Measurements from ENCODE around the gene PFDN2. TPM values are rescaled to one million over a fixed set of nuclear protein-coding genes. Genes with fewer than 3 reads are reported as not detected.

PFDN2 gene
- total RNA-seq, 1 donor from 2014 or later, result 74.1 TPM

DNA sequence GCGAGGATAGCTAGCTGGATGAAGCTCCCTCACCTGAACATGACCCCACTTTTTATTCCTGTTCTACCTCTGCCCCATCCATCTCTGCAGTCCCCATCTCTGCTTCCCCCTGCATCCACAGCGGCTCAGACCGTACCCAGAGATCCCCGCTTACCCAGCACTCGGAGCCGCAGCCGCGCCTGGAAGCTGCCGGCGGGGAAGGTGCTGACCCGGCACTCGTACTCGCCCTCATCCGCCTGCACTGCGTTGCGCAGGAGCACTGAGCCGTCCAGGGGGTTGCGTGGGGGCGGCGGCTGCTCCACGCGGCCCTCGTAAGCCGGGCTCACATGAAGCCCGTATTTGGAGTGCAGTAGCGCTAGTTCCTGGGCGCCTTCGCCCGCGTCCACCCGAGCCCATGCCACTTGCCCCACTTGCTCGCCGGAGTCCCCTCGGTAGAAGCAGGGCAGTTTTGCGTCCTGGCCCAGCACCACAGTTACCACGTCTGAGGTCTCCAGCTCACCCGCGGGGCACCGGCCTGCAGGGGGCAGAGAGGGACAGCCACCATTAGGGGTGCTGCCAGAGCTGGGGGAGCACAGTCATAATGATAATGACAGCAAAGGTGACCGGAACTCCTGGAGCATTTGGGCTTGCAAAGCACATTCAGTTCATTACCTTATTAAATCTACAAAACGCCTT lies 38.3 kb downstream of the PFDN2 start:
- Mint-ChIP-seq H3K27me3 (ENCODE audit: insufficient read depth, low read depth) (peaks cover 12% of the 10 kb centered on the region), H3K36me3 (no peaks in the 10 kb centered on the region), H3K9me3 (peaks cover 3% of the 10 kb centered on the region), H3K4me1 (peaks cover 8% of the 10 kb centered on the region), H3K4me3 (no peak overlapping the region), H3K27ac (no peak overlapping the region)
- H3F3A ChIP-seq (ENCODE audit: low read depth), result no peaks in the 10 kb centered on the region
- no peaks in the 10 kb centered on the region for H3K9me3 ChIP-seq (ENCODE audit: low read depth)
- H3K79me2 ChIP-seq (ENCODE audit: low read depth), result no peaks in the 10 kb centered on the region
- no peak overlapping the region for H3K9ac ChIP-seq
- no peaks in the 10 kb centered on the region for H4K20me1 ChIP-seq (ENCODE audit: low read depth)
- TF ChIP-seq EZH2 (IDR thresholded peaks at IDR 0.05), result no peak
- TF ChIP-seq CTCF (IDR thresholded peaks at IDR 0.05), result no peak
- TF ChIP-seq EZH2phosphoT487 (IDR thresholded peaks at IDR 0.05), result no peak
- H3K4me2 ChIP-seq, result no peak overlapping the region
- DNase-seq (ENCODE audit: low spot score), result no peak
- H3K27me3 ChIP-seq, result no peaks in the 10 kb centered on the region
- H3K4me1 ChIP-seq, result no peaks in the 10 kb centered on the region
- H3K36me3 ChIP-seq, result no peaks in the 10 kb centered on the region
- no peak overlapping the region for H3K4me3 ChIP-seq
- H3K27ac ChIP-seq, result no peak overlapping the region
- no peak overlapping the region for H2AFZ ChIP-seq (replicated peaks)

DNA sequence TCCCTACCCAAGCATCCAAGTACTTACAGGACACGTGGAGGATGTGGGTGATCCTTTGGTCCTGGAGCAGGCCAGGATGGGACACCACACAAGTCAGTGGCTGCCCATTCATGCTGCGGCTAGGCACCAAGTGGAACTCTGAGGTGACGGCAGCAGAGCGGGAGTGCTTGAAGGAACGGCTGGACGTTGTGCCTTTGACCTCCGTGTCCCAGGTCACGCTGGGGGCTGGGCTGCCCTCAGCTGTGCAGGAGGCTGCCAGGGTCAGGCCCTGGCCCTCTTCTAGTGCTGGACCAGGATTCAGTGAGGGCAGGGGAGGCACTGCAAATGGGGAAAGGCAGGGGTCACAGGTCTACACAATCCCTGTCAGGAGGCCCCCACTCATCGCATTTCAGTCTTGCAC lies 40.4 kb downstream of the PFDN2 start:
- Histone ChIP-seq H3K4me3 (no peak overlapping the region), H3K4me1 (no peaks in the 10 kb centered on the region), H3F3A (ENCODE audit: low read depth) (no peaks in the 10 kb centered on the region), H3K27me3 (no peaks in the 10 kb centered on the region), H3K4me2 (no peak overlapping the region), H3K79me2 (ENCODE audit: low read depth) (no peaks in the 10 kb centered on the region), H3K36me3 (no peaks in the 10 kb centered on the region), H3K9ac (no peak overlapping the region), H4K20me1 (ENCODE audit: low read depth) (no peaks in the 10 kb centered on the region), H2AFZ (replicated peaks) (no peak overlapping the region), H3K9me3 (ENCODE audit: low read depth) (no peaks in the 10 kb centered on the region), H3K27ac (no peak overlapping the region)
- TF ChIP-seq EZH2phosphoT487 (IDR thresholded peaks at IDR 0.05) (no peak), EZH2 (IDR thresholded peaks at IDR 0.05) (no peak), CTCF (IDR thresholded peaks at IDR 0.05) (no peak)
- peaks cover 3% of the 10 kb centered on the region for H3K9me3 Mint-ChIP-seq
- H3K4me3 Mint-ChIP-seq, result no peak overlapping the region
- H3K27ac Mint-ChIP-seq, result no peak overlapping the region
- peaks cover 9% of the 10 kb centered on the region for H3K27me3 Mint-ChIP-seq (ENCODE audit: insufficient read depth, low read depth)
- H3K36me3 Mint-ChIP-seq, result no peaks in the 10 kb centered on the region
- DNase-seq (ENCODE audit: low spot score), result no peak
- H3K4me1 Mint-ChIP-seq, result peaks cover 11% of the 10 kb centered on the region

DNA sequence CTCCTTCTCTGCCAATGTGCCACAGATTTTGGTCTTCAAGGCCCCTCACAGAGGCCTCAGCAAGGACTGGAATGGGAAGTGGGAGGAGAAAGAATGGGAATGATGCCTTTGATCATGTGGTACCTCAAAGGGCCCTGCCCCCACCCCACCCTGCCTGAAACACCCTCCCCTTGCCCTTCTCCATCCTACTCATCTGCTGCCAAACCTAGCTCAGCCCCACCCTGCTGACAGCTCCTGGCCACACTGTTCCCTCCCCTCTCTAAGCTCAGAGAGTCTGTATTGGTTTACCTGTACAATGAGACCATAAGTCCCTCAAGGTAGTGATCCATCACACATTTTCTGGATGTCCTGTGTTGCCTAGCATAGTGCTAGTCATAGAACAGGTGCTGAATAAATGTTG lies 41.4 kb downstream of the PFDN2 start:
- H3K79me2 ChIP-seq (ENCODE audit: low read depth), result no peaks in the 10 kb centered on the region
- no peaks in the 10 kb centered on the region for H3K4me1 ChIP-seq
- TF ChIP-seq CTCF (IDR thresholded peaks at IDR 0.05), result no peak
- no peak for TF ChIP-seq EZH2phosphoT487 (IDR thresholded peaks at IDR 0.05)
- TF ChIP-seq EZH2 (IDR thresholded peaks at IDR 0.05), result no peak
- peaks cover 3% of the 10 kb centered on the region for H3K9me3 Mint-ChIP-seq
- no peak overlapping the region for H3K4me3 Mint-ChIP-seq
- H3K9me3 ChIP-seq (ENCODE audit: low read depth), result no peaks in the 10 kb centered on the region
- no peaks in the 10 kb centered on the region for H3F3A ChIP-seq (ENCODE audit: low read depth)
- H3K4me3 ChIP-seq, result no peak overlapping the region
- H3K4me2 ChIP-seq, result no peak overlapping the region
- no peak overlapping the region for H3K27ac Mint-ChIP-seq
- H4K20me1 ChIP-seq (ENCODE audit: low read depth), result no peaks in the 10 kb centered on the region
- peaks cover 9% of the 10 kb centered on the region for H3K27me3 Mint-ChIP-seq (ENCODE audit: insufficient read depth, low read depth)
- H3K36me3 Mint-ChIP-seq, result no peaks in the 10 kb centered on the region
- no peak overlapping the region for H2AFZ ChIP-seq (replicated peaks)
- H3K27me3 ChIP-seq, result no peaks in the 10 kb centered on the region
- peaks cover 17% of the 10 kb centered on the region for H3K4me1 Mint-ChIP-seq
- no peaks in the 10 kb centered on the region for H3K36me3 ChIP-seq
- no peak overlapping the region for H3K9ac ChIP-seq
- DNase-seq (ENCODE audit: low spot score), result no peak
- H3K27ac ChIP-seq, result no peak overlapping the region
